Measurements from ENCODE around the gene KNL1. TPM values are rescaled to one million over a fixed set of nuclear protein-coding genes. Genes with fewer than 3 reads are reported as not detected.

Gene KNL1, protein sequence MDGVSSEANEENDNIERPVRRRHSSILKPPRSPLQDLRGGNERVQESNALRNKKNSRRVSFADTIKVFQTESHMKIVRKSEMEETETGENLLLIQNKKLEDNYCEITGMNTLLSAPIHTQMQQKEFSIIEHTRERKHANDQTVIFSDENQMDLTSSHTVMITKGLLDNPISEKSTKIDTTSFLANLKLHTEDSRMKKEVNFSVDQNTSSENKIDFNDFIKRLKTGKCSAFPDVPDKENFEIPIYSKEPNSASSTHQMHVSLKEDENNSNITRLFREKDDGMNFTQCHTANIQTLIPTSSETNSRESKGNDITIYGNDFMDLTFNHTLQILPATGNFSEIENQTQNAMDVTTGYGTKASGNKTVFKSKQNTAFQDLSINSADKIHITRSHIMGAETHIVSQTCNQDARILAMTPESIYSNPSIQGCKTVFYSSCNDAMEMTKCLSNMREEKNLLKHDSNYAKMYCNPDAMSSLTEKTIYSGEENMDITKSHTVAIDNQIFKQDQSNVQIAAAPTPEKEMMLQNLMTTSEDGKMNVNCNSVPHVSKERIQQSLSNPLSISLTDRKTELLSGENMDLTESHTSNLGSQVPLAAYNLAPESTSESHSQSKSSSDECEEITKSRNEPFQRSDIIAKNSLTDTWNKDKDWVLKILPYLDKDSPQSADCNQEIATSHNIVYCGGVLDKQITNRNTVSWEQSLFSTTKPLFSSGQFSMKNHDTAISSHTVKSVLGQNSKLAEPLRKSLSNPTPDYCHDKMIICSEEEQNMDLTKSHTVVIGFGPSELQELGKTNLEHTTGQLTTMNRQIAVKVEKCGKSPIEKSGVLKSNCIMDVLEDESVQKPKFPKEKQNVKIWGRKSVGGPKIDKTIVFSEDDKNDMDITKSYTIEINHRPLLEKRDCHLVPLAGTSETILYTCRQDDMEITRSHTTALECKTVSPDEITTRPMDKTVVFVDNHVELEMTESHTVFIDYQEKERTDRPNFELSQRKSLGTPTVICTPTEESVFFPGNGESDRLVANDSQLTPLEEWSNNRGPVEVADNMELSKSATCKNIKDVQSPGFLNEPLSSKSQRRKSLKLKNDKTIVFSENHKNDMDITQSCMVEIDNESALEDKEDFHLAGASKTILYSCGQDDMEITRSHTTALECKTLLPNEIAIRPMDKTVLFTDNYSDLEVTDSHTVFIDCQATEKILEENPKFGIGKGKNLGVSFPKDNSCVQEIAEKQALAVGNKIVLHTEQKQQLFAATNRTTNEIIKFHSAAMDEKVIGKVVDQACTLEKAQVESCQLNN (N-terminal part only)
- total RNA-seq: not detected

DNA sequence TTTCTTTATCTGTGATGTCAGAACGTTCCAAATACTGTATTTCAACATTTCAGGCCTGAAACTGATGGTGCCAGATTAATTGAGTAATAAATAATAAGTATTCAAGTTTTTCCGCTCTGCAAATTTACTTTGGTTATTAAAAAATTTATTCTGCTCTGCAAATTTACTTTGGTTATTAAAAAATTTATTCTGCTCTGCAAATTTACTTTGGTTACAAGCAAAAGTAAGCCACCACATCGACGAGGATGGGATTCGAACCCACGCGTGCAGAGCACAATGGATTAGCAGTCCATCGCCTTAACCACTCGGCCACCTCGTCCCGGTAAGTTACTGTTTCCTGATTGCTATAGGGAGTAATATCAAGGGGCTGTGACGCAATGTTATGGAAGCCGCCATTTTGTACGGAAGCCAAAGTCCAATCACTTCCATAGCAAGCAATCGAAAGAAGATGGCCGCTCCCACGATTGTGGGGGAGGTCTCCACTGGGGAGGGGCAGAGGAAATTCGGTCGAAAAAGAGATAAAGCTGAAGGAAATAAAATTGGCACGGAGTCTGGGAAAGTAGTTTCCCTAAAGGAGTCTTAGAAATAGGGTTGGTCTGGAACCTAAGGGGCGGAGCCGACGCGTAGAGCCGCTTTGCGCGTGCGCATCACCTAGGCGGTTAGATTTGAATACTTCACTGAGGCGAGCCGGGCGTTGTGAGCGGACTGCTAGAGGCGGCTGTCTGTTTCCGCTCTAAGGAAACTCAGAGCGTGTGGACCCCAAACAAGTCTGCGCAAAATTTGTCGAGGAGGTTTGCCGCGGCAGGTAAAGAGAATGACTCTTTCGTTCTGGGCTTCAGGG is at the start of gene KNL1:
KNL1 (plus strand) TSS at position 662 of the 841 bp plus-strand sequence. CDS start 8,683 bp downstream, outside the sequence.
- no peaks in the 10 kb centered on the region for H3K9me3 ChIP-seq
- WGBS, 2 donors: 2% methylated on average over 36 to 41 of the region's 41 CpGs
- peak within 1 kb of the TSS; percentile 24 to 31 for H3K4me3 ChIP-seq
- intact Hi-C loops (cut with DNase I): no loop called here
- peak in 2 of 3 donors; percentile 22 to 44 for TF ChIP-seq POLR2A (IDR thresholded peaks at IDR 0.05)
- TF ChIP-seq, protein P1, sequence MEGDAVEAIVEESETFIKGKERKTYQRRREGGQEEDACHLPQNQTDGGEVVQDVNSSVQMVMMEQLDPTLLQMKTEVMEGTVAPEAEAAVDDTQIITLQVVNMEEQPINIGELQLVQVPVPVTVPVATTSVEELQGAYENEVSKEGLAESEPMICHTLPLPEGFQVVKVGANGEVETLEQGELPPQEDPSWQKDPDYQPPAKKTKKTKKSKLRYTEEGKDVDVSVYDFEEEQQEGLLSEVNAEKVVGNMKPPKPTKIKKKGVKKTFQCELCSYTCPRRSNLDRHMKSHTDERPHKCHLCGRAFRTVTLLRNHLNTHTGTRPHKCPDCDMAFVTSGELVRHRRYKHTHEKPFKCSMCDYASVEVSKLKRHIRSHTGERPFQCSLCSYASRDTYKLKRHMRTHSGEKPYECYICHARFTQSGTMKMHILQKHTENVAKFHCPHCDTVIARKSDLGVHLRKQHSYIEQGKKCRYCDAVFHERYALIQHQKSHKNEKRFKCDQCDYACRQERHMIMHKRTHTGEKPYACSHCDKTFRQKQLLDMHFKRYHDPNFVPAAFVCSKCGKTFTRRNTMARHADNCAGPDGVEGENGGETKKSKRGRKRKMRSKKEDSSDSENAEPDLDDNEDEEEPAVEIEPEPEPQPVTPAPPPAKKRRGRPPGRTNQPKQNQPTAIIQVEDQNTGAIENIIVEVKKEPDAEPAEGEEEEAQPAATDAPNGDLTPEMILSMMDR (IDR thresholded peaks at IDR 0.05): no peak
- peak within 1 kb of the TSS; percentile 70 to 89 (median 88) for H3K27ac ChIP-seq
- ATAC-seq (peak; percentile 92), DNase-seq (peak; percentile 95 to 97 (median 96))
- H3K27me3 ChIP-seq: no peaks in the 10 kb centered on the region
- peaks cover 10% of the 10 kb centered on the region for H3K4me1 ChIP-seq
- no peaks in the 10 kb centered on the region for H3K36me3 ChIP-seq (replicated peaks in 1 of 2; ENCODE audit: insufficient read depth in 1 of 2, low read depth in 2 of 2)

DNA sequence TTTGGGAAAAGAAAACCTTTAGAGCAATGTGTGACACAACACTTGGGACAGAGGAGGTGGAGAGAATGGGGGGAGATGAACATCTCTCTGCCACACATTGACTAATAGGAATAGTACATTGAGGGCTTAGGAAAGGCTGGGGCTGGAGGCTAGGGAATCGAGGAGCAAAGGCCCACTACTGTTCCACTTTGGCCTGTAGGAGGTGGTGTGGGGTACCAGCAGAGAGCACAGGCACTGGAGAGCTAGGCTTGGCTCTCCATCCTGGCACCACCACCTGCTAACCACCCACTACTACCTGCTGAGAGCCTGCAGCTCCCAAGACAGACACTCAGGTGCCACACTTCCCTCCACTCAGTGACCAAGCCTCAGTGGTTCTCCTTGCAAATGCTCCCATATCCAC is 48.6 kb upstream of the KNL1 start:
- H3K4me1 ChIP-seq: peaks cover 10% of the 10 kb centered on the region
- WGBS, 2 donors: 58 to 71% methylated on average over 1 of the region's 1 CpG
- no peaks in the 10 kb centered on the region for H3K27me3 ChIP-seq
- H3K9me3 ChIP-seq: no peaks in the 10 kb centered on the region
- intact Hi-C loops (cut with DNase I): no loop called here
- no peak for TF ChIP-seq POLR2A (IDR thresholded peaks at IDR 0.05)
- TF ChIP-seq, protein P1 (IDR thresholded peaks at IDR 0.05): no peak
- no peak overlapping the region for H3K4me3 ChIP-seq
- no peak overlapping the region for H3K27ac ChIP-seq
- DNase-seq (no peak), ATAC-seq (no peak)
- H3K36me3 ChIP-seq (replicated peaks in 1 of 2; ENCODE audit: insufficient read depth in 1 of 2, low read depth in 2 of 2): peaks cover 0 to 5% of the 10 kb centered on the region in 2 donors

DNA sequence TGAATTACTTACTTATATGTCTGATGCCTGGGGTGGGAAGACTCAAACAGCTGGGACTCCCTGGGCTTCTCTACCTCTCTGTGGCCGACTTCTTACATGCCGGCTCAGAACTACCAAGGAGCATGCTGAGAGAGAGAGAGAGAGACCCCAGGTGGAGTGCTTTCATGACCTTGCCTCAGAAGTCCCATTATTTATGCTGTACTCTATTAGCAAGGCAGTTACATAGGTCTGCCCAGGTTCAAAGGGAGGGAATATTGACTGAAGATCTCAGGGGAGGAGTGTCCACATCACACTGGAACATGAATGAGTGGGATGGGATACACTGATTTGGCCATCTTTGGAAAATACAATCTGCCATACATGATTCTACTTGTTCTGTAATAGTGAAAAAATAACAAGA is 45.4 kb upstream of the KNL1 start:
- Histone ChIP-seq H3K27me3 (no peaks in the 10 kb centered on the region), H3K4me3 (no peak overlapping the region), H3K36me3 (replicated peaks in 1 of 2; ENCODE audit: insufficient read depth in 1 of 2, low read depth in 2 of 2) (peaks cover 0 to 9% of the 10 kb centered on the region in 2 donors), H3K9me3 (no peaks in the 10 kb centered on the region), H3K4me1 (peaks cover 12% of the 10 kb centered on the region), H3K27ac (no peak overlapping the region)
- DNase-seq (no peak), ATAC-seq (no peak)
- 91 to 96% methylated on average over 2 of the region's 2 CpGs for WGBS, 2 donors
- TF ChIP-seq, protein P1 (IDR thresholded peaks at IDR 0.05): no peak
- no peak for TF ChIP-seq POLR2A (IDR thresholded peaks at IDR 0.05)
- intact Hi-C loops (cut with DNase I): no loop called here

DNA sequence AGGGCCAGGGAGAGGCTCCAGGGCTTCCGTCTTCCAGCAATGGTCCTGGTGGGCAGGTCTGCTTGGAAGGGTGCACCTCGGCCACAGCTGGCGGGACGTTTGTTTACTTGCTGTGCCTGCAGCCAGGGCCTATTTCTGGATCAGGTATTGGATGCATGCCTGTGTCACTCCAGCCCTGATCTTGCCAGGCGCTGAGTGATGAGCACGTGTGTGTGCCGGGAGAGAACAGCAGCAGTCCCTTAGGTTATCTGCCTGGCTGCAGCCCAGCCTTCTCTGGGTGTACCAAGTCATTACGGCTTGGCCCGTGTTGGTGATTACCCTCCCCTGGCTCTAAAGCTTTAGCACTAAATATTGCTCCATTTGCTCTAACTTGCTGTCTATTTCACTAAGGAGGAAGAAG is 44.2 kb upstream of the KNL1 start:
- peak in 3 of 4 donors; percentile 60 to 71 (median 70) for DNase-seq
- intact Hi-C loops (cut with DNase I): no loop called here
- H3K9me3 ChIP-seq: no peaks in the 10 kb centered on the region
- no peak overlapping the region for H3K4me3 ChIP-seq
- no peaks in the 10 kb centered on the region for H3K27me3 ChIP-seq
- TF ChIP-seq POLR2A (IDR thresholded peaks at IDR 0.05): no peak
- TF ChIP-seq, protein P1 (IDR thresholded peaks at IDR 0.05): no peak
- WGBS, 2 donors: 45 to 53% methylated on average over 7 to 9 of the region's 9 CpGs
- peaks cover 12% of the 10 kb centered on the region for H3K4me1 ChIP-seq
- H3K36me3 ChIP-seq (replicated peaks in 1 of 2; ENCODE audit: insufficient read depth in 1 of 2, low read depth in 2 of 2): peaks cover 0 to 12% of the 10 kb centered on the region in 2 donors
- no peak overlapping the region for H3K27ac ChIP-seq
- ATAC-seq: peak; percentile 90
